HepG2 (cell line): ENCODE results near the gene MLX. TPM values are rescaled to one million over a fixed set of nuclear protein-coding genes. Genes with fewer than 3 reads are reported as not detected.

Experiments
- AGO1 ChIP-seq: fragments of 200-400 bp; formaldehyde crosslinking; IDR thresholded peaks from 2 replicates; pipeline ENCODE4 v1.6.1; 2017; ENCODE audit warnings: mild to moderate bottlenecking, low read depth, low read length, moderate library complexity; ENCODE audit not compliant: poor library complexity, severe bottlenecking
- ARID2 ChIP-seq: sonication (generic); formaldehyde crosslinking; IDR thresholded peaks from 2 replicates; pipeline ENCODE4 v1.8.1; 2022; ENCODE audit warnings: mild to moderate bottlenecking, missing genetic modification reagents, borderline replicate concordance
- HNRNPK ChIP-seq: fragments of 200-400 bp; formaldehyde crosslinking; IDR thresholded peaks from 2 replicates; pipeline ENCODE4 v1.6.1; 2018; ENCODE audit warnings: low read length, low read depth, moderate library complexity, mild to moderate bottlenecking; ENCODE audit not compliant: poor library complexity, severe bottlenecking
- HOXA3 ChIP-seq: sonication (generic); formaldehyde crosslinking; IDR thresholded peaks from 2 replicates; pipeline ENCODE4 v1.5.0; 2020; ENCODE audit warnings: missing genetic modification reagents
- SIX1 ChIP-seq: sonication (generic); formaldehyde crosslinking; IDR thresholded peaks from 2 replicates; pipeline ENCODE4 v1.4.0; 2020; ENCODE audit warnings: missing genetic modification reagents, borderline replicate concordance
- ZNF251 ChIP-seq: sonication (generic); formaldehyde crosslinking; IDR thresholded peaks from 2 replicates; pipeline ENCODE4 v1.9.0; 2021; ENCODE audit warnings: mild to moderate bottlenecking, missing genetic modification reagents
- ZNF496 ChIP-seq: sonication (generic); formaldehyde crosslinking; IDR thresholded peaks from 2 replicates; pipeline ENCODE4 v1.8.1; 2023; ENCODE audit warnings: mild to moderate bottlenecking, moderate library complexity, missing genetic modification reagents; ENCODE audit not compliant: insufficient replicate concordance
- ZNF768 ChIP-seq: sonication (generic); formaldehyde crosslinking; IDR thresholded peaks from 2 replicates; pipeline ENCODE4 v1.4.0; 2020; ENCODE audit warnings: missing genetic modification reagents
- ZNF772 ChIP-seq: sonication (generic); formaldehyde crosslinking; IDR thresholded peaks from 2 replicates; pipeline ENCODE4 v1.5.0; 2020; ENCODE audit warnings: mild to moderate bottlenecking, missing genetic modification reagents
- ZNF878 ChIP-seq: sonication (generic); formaldehyde crosslinking; IDR thresholded peaks from 2 replicates; pipeline ENCODE4 v1.8.1; 2023; ENCODE audit warnings: mild to moderate bottlenecking, missing genetic modification reagents, moderate library complexity
- polyA plus RNA-seq, 8 experiments: library from polyadenylated mRNA; depleted of rRNA in 3 of 8; stranded (reverse) in 7 of 8; unstranded in 1 of 8; fragments of >200 nt; fragmentation: Illumina TruSeq in 4 of 8; extraction: Trizol in 4 of 8; gene quantifications; 2 replicates each; pipeline versions ENCODE4 v1.2.1 to v1.2.3, GENCODE V29; 2011 to 2016; ENCODE audit warnings: low read depth in 4 of 8, missing spikeins in 1 of 8, mixed read lengths in 1 of 8; ENCODE audit not compliant: insufficient read depth in 1 of 8
- total RNA-seq, 5 experiments: library from RNA; depleted of rRNA; stranded (reverse); fragments of >200 nt; fragmentation: Illumina TruSeq; extraction: Trizol; gene quantifications; 2 replicates each; pipeline ENCODE4 v1.2.3, GENCODE V29; 2016; ENCODE audit warnings: low read depth in 1 of 5
- TF ChIP-seq, protein P1 (sequence below): sonication (generic); formaldehyde crosslinking; IDR thresholded peaks from 2 replicates; pipeline ENCODE4 v1.8.1; 2023; ENCODE audit warnings: mild to moderate bottlenecking, missing genetic modification reagents, borderline replicate concordance
- TF ChIP-seq, protein P2 (sequence below): sonication (generic); formaldehyde crosslinking; IDR thresholded peaks from 2 replicates; pipeline ENCODE4 v1.4.0; 2020; ENCODE audit warnings: mild to moderate bottlenecking, missing genetic modification reagents
- TF ChIP-seq, protein P3 (sequence below): IDR thresholded peaks from 2 replicates; pipeline ENCODE4 v1.6.1; 2016; ENCODE audit warnings: missing genetic modification reagents, missing compliant biosample characterization

Gene MLX
- total and polyA plus RNA-seq, 2 of the 13 experiments (the other 11 are each of a cell fraction or from before 2014, with no cell fraction given): 38.9 to 74.4 TPM

DNA sequence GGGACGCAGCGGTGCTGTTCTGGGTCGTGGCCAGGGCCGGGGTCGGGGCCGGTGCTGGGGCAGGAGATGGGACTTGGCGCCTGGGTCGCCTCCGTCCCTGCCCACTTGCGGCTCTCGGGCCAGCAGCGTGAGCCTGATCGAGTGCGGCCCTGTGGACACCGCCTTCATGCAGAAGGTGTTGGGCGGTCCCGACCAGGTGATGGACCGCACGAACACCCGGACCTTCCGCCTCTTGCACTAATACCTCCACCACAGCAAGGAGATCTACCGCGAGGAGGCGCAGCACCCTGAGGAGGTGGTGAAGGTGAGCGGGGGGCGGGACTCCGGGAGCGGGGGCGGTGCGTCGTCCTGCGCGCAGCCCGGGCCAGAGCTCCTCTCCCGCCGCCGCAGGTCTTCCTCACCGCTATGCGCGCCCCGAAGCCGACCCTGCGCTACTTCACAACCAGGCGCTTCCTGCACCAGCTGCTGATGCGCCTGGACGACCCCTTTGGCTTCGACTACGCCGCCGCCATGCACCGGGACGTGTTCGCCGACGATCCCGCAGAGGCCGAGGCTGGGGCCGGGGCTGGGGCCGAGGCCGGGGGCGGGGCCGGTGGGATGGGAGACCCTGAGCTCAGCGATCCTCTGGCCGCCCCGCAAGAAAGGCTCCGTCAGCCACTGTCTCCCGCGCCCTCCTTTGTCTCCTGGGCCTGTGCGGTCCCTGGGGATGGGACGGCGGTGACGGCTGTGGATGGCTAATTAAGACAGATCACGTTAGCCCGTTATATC lies 18.6 kb upstream of the MLX start (continued):
- TF ChIP-seq ZNF878 (CRISPR knock-in tag) (no peak), ARID2 (CRISPR knock-in tag) (no peak), ZNF768 (CRISPR knock-in tag) (no peak), ZNF251 (CRISPR knock-in tag) (no peak), HNRNPK (peak; percentile 10), SIX1 (CRISPR knock-in tag) (no peak), ZNF772 (0 out of 2 replicates have a peak, but pooled peaks have one; percentile 33), AGO1 (peak; percentile 88), ZNF496 (CRISPR knock-in tag) (no peak), HOXA3 (peak; percentile 45; the same call in 1 of the 2 replicates)
- TF ChIP-seq, protein P1, sequence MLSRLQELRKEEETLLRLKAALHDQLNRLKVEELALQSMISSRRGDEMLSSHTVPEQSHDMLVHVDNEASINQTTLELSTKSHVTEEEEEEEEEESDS (CRISPR knock-in tag): no peak
- TF ChIP-seq, protein P2, sequence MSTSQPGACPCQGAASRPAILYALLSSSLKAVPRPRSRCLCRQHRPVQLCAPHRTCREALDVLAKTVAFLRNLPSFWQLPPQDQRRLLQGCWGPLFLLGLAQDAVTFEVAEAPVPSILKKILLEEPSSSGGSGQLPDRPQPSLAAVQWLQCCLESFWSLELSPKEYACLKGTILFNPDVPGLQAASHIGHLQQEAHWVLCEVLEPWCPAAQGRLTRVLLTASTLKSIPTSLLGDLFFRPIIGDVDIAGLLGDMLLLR (CRISPR knock-in tag): peak; percentile 40; the same call in 1 of the 2 replicates
- TF ChIP-seq, protein P3, sequence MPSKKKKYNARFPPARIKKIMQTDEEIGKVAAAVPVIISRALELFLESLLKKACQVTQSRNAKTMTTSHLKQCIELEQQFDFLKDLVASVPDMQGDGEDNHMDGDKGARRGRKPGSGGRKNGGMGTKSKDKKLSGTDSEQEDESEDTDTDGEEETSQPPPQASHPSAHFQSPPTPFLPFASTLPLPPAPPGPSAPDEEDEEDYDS (CRISPR knock-in tag): no peak
